Measurements from ENCODE around the gene HTRA3.

DNA sequence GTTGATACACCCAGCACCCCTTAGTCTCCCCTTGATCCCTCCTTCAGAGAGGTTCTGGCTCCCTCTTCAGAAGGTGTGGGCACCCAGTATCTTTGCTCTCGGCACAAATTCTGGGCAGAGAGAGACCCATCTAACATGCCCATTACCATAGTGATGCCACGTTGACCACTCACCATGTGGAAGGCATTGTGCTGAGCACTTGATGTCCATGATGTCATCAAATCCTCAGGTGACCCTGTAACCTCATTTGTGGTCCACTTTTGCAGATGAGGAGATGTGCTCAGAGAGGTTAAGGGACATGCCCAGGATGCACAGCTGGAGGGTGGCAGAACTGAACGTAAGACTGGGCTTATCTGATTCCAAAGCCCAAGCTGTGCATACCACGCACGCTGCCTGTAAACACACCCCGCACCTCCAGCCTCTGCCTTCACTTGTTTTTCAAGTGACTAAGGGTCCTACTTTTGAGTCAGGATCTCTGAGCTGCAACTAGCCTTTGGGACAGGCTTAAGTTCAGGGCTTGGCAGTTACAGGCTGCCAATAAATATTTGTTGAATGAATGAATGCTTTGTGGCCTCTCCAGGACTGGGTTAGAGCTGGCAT lies 55.2 kb downstream of the HTRA3 start:
- TF ChIP-seq, protein P1, sequence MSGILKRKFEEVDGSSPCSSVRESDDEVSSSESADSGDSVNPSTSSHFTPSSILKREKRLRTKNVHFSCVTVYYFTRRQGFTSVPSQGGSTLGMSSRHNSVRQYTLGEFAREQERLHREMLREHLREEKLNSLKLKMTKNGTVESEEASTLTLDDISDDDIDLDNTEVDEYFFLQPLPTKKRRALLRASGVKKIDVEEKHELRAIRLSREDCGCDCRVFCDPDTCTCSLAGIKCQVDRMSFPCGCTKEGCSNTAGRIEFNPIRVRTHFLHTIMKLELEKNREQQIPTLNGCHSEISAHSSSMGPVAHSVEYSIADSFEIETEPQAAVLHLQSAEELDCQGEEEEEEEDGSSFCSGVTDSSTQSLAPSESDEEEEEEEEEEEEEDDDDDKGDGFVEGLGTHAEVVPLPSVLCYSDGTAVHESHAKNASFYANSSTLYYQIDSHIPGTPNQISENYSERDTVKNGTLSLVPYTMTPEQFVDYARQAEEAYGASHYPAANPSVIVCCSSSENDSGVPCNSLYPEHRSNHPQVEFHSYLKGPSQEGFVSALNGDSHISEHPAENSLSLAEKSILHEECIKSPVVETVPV (CRISPR knock-in tag; IDR thresholded peaks at IDR 0.05): no peak
- TF ChIP-seq ZNF70 (CRISPR knock-in tag; IDR thresholded peaks at IDR 0.05) (no peak), ZFP3 (CRISPR knock-in tag; IDR thresholded peaks at IDR 0.05) (no peak), ARNTL (CRISPR knock-in tag; IDR thresholded peaks at IDR 0.05; ENCODE audit: borderline replicate concordance, low read depth) (no peak), PATZ1 (CRISPR knock-in tag; IDR thresholded peaks at IDR 0.05; ENCODE audit: borderline replicate concordance) (no peak), TOX (CRISPR knock-in tag; IDR thresholded peaks at IDR 0.05; ENCODE audit: borderline replicate concordance) (no peak), OSR1 (CRISPR knock-in tag; IDR thresholded peaks at IDR 0.05) (no peak), PPARA (CRISPR knock-in tag; IDR thresholded peaks at IDR 0.05; ENCODE audit: borderline replicate concordance) (no peak), ZFP30 (CRISPR knock-in tag; IDR thresholded peaks at IDR 0.05) (no peak)
- TF ChIP-seq, protein P2, sequence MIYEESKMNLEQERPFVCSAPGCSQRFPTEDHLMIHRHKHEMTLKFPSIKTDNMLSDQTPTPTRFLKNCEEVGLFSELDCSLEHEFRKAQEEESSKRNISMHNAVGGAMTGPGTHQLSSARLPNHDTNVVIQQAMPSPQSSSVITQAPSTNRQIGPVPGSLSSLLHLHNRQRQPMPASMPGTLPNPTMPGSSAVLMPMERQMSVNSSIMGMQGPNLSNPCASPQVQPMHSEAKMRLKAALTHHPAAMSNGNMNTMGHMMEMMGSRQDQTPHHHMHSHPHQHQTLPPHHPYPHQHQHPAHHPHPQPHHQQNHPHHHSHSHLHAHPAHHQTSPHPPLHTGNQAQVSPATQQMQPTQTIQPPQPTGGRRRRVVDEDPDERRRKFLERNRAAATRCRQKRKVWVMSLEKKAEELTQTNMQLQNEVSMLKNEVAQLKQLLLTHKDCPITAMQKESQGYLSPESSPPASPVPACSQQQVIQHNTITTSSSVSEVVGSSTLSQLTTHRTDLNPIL (CRISPR knock-in tag; IDR thresholded peaks at IDR 0.05; ENCODE audit: low read depth): no peak

All from SK-N-SH treated with all-trans-retinoic acid at 6 μM for 48 hours (cell line).